GM19395 (cell line): ENCODE results near the gene MRPS27.
"Not testable (repeated sequence)": the region's sequence is repeated elsewhere in the genome, so short reads cannot be mapped to it uniquely, and the experiment has no call there.

Source experiments
- ATAC-seq: cut with Tn5 transposase; IDR thresholded peaks from one replicate; pipeline ENCODE4 v1.9.1; 2021; ENCODE audit warnings: mild to moderate bottlenecking, moderate library complexity; ENCODE audit not compliant: unreplicated experiment

MRPS27 gene

GRCh38 chr5:72326306-72326649, 6.2 kb upstream of the MRPS27 start:
- ATAC-seq = no peak

- no peak for ATAC-seq
Observed at GRCh38 chr5:72325566-72326305, 5.7 kb upstream of the MRPS27 start.

GRCh38 chr5:72324189-72324825, 4.3 kb upstream of the MRPS27 start:
- no peak for ATAC-seq

GRCh38 chr5:72319435-72319975, 535 bp downstream of the MRPS27 start:
- not testable (repeated sequence) for ATAC-seq

- no peak for ATAC-seq
Observed at GRCh38 chr5:72314571-72315172, 5.4 kb downstream of the MRPS27 start.

- no peak for ATAC-seq
Observed at GRCh38 chr5:72313141-72313540, 6.9 kb downstream of the MRPS27 start.

- no peak for ATAC-seq
Observed at GRCh38 chr5:72308853-72309191, 11.2 kb downstream of the MRPS27 start.

- peak; percentile 92 for ATAC-seq
Observed at GRCh38 chr5:72307968-72308852, 11.8 kb downstream of the MRPS27 start.

GRCh38 chr5:72307573-72307967, 12.5 kb downstream of the MRPS27 start:
- no peak for ATAC-seq

- no peak for ATAC-seq
Observed at GRCh38 chr5:72305194-72306142, 14.6 kb downstream of the MRPS27 start.

GRCh38 chr5:72302171-72302570, 17.9 kb downstream of the MRPS27 start:
- ATAC-seq = no peak

- ATAC-seq = peak; percentile 71
Observed at GRCh38 chr5:72301557-72301956, 18.5 kb downstream of the MRPS27 start.

GRCh38 chr5:72300590-72301339, 19.3 kb downstream of the MRPS27 start:
- ATAC-seq = no peak

- no peak for ATAC-seq
Observed at GRCh38 chr5:72298711-72299110, 21.3 kb downstream of the MRPS27 start.

- ATAC-seq = not testable (repeated sequence)
Observed at GRCh38 chr5:72298136-72298535, 21.9 kb downstream of the MRPS27 start.

- ATAC-seq = no peak
Observed at GRCh38 chr5:72296256-72296655, 23.8 kb downstream of the MRPS27 start.

- ATAC-seq = no peak
Observed at GRCh38 chr5:72295539-72295938, 24.5 kb downstream of the MRPS27 start.

- ATAC-seq = no peak
Observed at GRCh38 chr5:72294473-72294872, 25.6 kb downstream of the MRPS27 start.

GRCh38 chr5:72293495-72294055, 26.5 kb downstream of the MRPS27 start:
- no peak for ATAC-seq
